ENCODE data around the gene ADAMTS9. TPM values are rescaled to one million over a fixed set of nuclear protein-coding genes. Genes with fewer than 3 reads are reported as not detected.

ADAMTS9 gene
- polyA plus RNA-seq, 2 of the 4 experiments (the other 2 are of a cell fraction) = 0.34 to 1.1 TPM

- Histone ChIP-seq H3K4me1 (no peaks in the 10 kb centered on the region), H3K9me3 (no peaks in the 10 kb centered on the region), H3K4me2 (no peak overlapping the region), H3K4me3 (no peak overlapping the region), H3K27ac (no peak overlapping the region)
- WGBS (ENCODE audit: missing lambda C conversion rate) = 21% methylated on average over 2 of the region's 2 CpGs
- no peak for DNase-seq (ENCODE audit: low read depth in 1 of 2, low spot score in 1 of 2)
- TF ChIP-seq ZFP36 (IDR thresholded peaks at IDR 0.05; ENCODE audit: borderline replicate concordance, partially characterized antibody) (no peak), FOSB (CRISPR knock-in tag; IDR thresholded peaks at IDR 0.05) (no peak)
- no peak for ATAC-seq
- no peak for FAIRE-seq
- ChIA-PET POLR2A (no interaction called here), CTCF (no interaction called here)
These were observed 70.2 kb downstream of the ADAMTS9 start for GRCh38 chr3:64617610-64618009.

- no peak for ATAC-seq
- DNase-seq (ENCODE audit: low read depth in 1 of 2, low spot score in 1 of 2) = no peak
- POLR2A ChIA-PET = no interaction called here
- WGBS (ENCODE audit: missing lambda C conversion rate) = 36% methylated on average over 2 of the region's 2 CpGs
- no peak overlapping the region for H3K4me3 ChIP-seq
- H3K4me2 ChIP-seq = no peak overlapping the region
- no peaks in the 10 kb centered on the region for H3K9me3 ChIP-seq
- no peak overlapping the region for H3K27ac ChIP-seq
- CTCF ChIA-PET = no interaction called here
- no peak for FAIRE-seq
- no peak for TF ChIP-seq ZC3H11A (IDR thresholded peaks at IDR 0.05)
- no peak for TF ChIP-seq HES2 (IDR thresholded peaks at IDR 0.05)
- no peak for TF ChIP-seq HOXB5 (CRISPR knock-in tag; IDR thresholded peaks at IDR 0.05)
- TF ChIP-seq SREBF2 (IDR thresholded peaks at IDR 0.05) = no peak
- no peak for TF ChIP-seq CHD4 (IDR thresholded peaks at IDR 0.05; ENCODE audit: borderline replicate concordance)
- TF ChIP-seq GATA3 (IDR thresholded peaks at IDR 0.05; ENCODE audit: borderline replicate concordance) = no peak
- no peak for TF ChIP-seq POLR2A (IDR thresholded peaks at IDR 0.05; ENCODE audit: low read length)
- no peak for TF ChIP-seq RCOR1 (IDR thresholded peaks at IDR 0.05; ENCODE audit: low read depth, low read length)
- TF ChIP-seq MAZ (IDR thresholded peaks at IDR 0.05; ENCODE audit: borderline replicate concordance, low read depth, low read length) = no peak
- no peak for TF ChIP-seq ATOH8 (CRISPR knock-in tag; IDR thresholded peaks at IDR 0.05; ENCODE audit: low read depth)
- TF ChIP-seq EP300 (IDR thresholded peaks at IDR 0.05) = no peak
- TF ChIP-seq FOSL2 (IDR thresholded peaks at IDR 0.05) = no peak
- no peak for TF ChIP-seq FOSL2 (CRISPR knock-in tag; IDR thresholded peaks at IDR 0.05)
- H3K4me1 ChIP-seq = no peaks in the 10 kb centered on the region
These were observed 70.8 kb downstream of the ADAMTS9 start for GRCh38 chr3:64616953-64617352.

GRCh38 chr3:64612916-64613526, 74.8 kb downstream of the ADAMTS9 start:
- CTCF ChIA-PET = no interaction called here
- Histone ChIP-seq H3K27ac (no peak overlapping the region), H3K4me3 (no peak overlapping the region), H3K4me2 (no peak overlapping the region), H3K4me1 (no peaks in the 10 kb centered on the region), H3K9me3 (no peaks in the 10 kb centered on the region)
- 37% methylated on average over 11 of the region's 11 CpGs for WGBS (ENCODE audit: missing lambda C conversion rate)
- ATAC-seq = no peak
- no peak for TF ChIP-seq USF2 (IDR thresholded peaks at IDR 0.05)
- TF ChIP-seq CBX2 (IDR thresholded peaks at IDR 0.05; ENCODE audit: borderline replicate concordance, low read depth) = no peak
- TF ChIP-seq CHD4 (IDR thresholded peaks at IDR 0.05; ENCODE audit: borderline replicate concordance) = no peak
- TF ChIP-seq HES2 (IDR thresholded peaks at IDR 0.05) = no peak
- TF ChIP-seq REST (IDR thresholded peaks at IDR 0.05) = no peak
- no peak for TF ChIP-seq ZSCAN20 (CRISPR knock-in tag; IDR thresholded peaks at IDR 0.05)
- no peak for TF ChIP-seq HEYL (CRISPR knock-in tag; IDR thresholded peaks at IDR 0.05)
- no peak for TF ChIP-seq MAZ (IDR thresholded peaks at IDR 0.05; ENCODE audit: borderline replicate concordance, low read depth, low read length)
- TF ChIP-seq RAD21 (conservative IDR thresholded peaks at IDR 0.05 in 1 of 2, IDR thresholded peaks at IDR 0.05 in 1 of 2) = no peak
- no peak for TF ChIP-seq HOXB5 (CRISPR knock-in tag; IDR thresholded peaks at IDR 0.05)
- no peak for TF ChIP-seq HDAC2 (IDR thresholded peaks at IDR 0.05)
- DNase-seq (ENCODE audit: low read depth in 1 of 2, low spot score in 1 of 2) = no peak
- FAIRE-seq = no peak
- POLR2A ChIA-PET = no interaction called here
